Brain microvascular endothelial cell (primary cell): Measurements from ENCODE around the gene BFSP1.

Source experiments
- DNase-seq: peaks from one replicate; pipeline ENCODE4 v3.0.0-alpha.2; 2020
- H3K27ac ChIP-seq: fragments of 250-450 bp; sonication (Bioruptor Pico); 2 replicates; pipeline ENCODE4 v1.5.1; 2020; ENCODE audit warnings: mild to moderate bottlenecking, moderate library complexity
- H3K27me3 ChIP-seq: fragments of 250-450 bp; sonication (Bioruptor Pico); replicated peaks from 2 replicates; pipeline ENCODE4 v1.5.1; 2020; ENCODE audit warnings: mild to moderate bottlenecking
- H3K36me3 ChIP-seq: fragments of 250-450 bp; sonication (Bioruptor Pico); replicated peaks from 2 replicates; pipeline ENCODE4 v1.5.1; 2020; ENCODE audit warnings: mild to moderate bottlenecking
- H3K4me3 ChIP-seq: 2 replicates; pipeline ENCODE4 v1.5.1; 2011; ENCODE audit warnings: low read depth, mild to moderate bottlenecking, control low read depth, low read length, moderate library complexity
- CTCF ChIP-seq: IDR thresholded peaks from 2 replicates; pipeline ENCODE4 v1.5.1; 2011; ENCODE audit warnings: low read depth, mild to moderate bottlenecking, moderate library complexity, low read length, control low read depth, inconsistent platforms; ENCODE audit errors: missing control alignments
- in situ Hi-C: cut with HindIII; loops from 2 replicates; pipeline ENCODE4 v1.10.0; 2017; ENCODE audit warnings: low sequenced_read_pairs, low pct_ligation_motif_present

The BFSP1 gene

GRCh38 chr20:17523326-17523725 lies 7.9 kb downstream of the BFSP1 start:
- no peaks in the 10 kb centered on the region for H3K27me3 ChIP-seq
- in situ Hi-C loops: no loop called here
- no peak for DNase-seq
- no peaks in the 10 kb centered on the region for H3K36me3 ChIP-seq
- no peak for TF ChIP-seq CTCF
- no peak overlapping the region for H3K4me3 ChIP-seq
- H3K27ac ChIP-seq: no peak overlapping the region

GRCh38 chr20:17522528-17522927 lies 8.7 kb downstream of the BFSP1 start:
- no peak for TF ChIP-seq CTCF

GRCh38 chr20:17520583-17520982 lies 10.6 kb downstream of the BFSP1 start:
- DNase-seq: no peak
- Histone ChIP-seq H3K27ac (no peak overlapping the region), H3K36me3 (no peaks in the 10 kb centered on the region), H3K4me3 (no peak overlapping the region), H3K27me3 (no peaks in the 10 kb centered on the region)
- in situ Hi-C loops: no loop called here
- TF ChIP-seq CTCF: no peak

More at GRCh38 chr20:17522528-17522927, 8.7 kb downstream of the BFSP1 start:
- no peak for DNase-seq
- in situ Hi-C loops: no loop called here
- Histone ChIP-seq H3K4me3 (no peak overlapping the region), H3K27ac (no peak overlapping the region), H3K27me3 (no peaks in the 10 kb centered on the region), H3K36me3 (no peaks in the 10 kb centered on the region)

GRCh38 chr20:17519606-17520285 lies 11.4 kb downstream of the BFSP1 start:
- Histone ChIP-seq H3K27ac (no peak overlapping the region), H3K4me3 (no peak overlapping the region), H3K36me3 (no peaks in the 10 kb centered on the region), H3K27me3 (no peaks in the 10 kb centered on the region)
- no peak for DNase-seq
- in situ Hi-C loops: no loop called here
- TF ChIP-seq CTCF: no peak

- no peak for DNase-seq
- Histone ChIP-seq H3K27ac (no peak overlapping the region), H3K4me3 (no peak overlapping the region), H3K27me3 (no peaks in the 10 kb centered on the region), H3K36me3 (no peaks in the 10 kb centered on the region)
- TF ChIP-seq CTCF: no peak
- in situ Hi-C loops: no loop called here
Measured at GRCh38 chr20:17518339-17519052, 12.7 kb downstream of the BFSP1 start.
